H9 (cell line): ENCODE data around the gene DTNB. TPM values are rescaled to one million over a fixed set of nuclear protein-coding genes. Genes with fewer than 3 reads are reported as not detected.

ENCODE experiments used
- DNase-seq: peaks from one replicate; pipeline ENCODE4 v3.0.0-alpha.2; 2017
- H2AFZ ChIP-seq: one replicate; pipeline ENCODE4 v1.6.1; 2013; ENCODE audit warnings: mild to moderate bottlenecking, low read length, control low read depth, moderate library complexity
- H2AK5ac ChIP-seq: 2 replicates; pipeline ENCODE4 v1.6.1; 2013; ENCODE audit warnings: low read length, control low read depth, mixed read lengths; ENCODE audit not compliant: insufficient read length
- H2BK120ac ChIP-seq: one replicate; pipeline ENCODE4 v1.6.1; 2013; ENCODE audit warnings: low read depth, mild to moderate bottlenecking, low read length, control low read depth, inconsistent platforms; ENCODE audit not compliant: poor library complexity, severe bottlenecking
- H2BK12ac ChIP-seq: 2 replicates; pipeline ENCODE4 v1.6.1; 2013; ENCODE audit warnings: low read length, control low read depth, mixed read lengths, low read depth; ENCODE audit not compliant: insufficient read length
- H2BK15ac ChIP-seq: 2 replicates; pipeline ENCODE4 v1.6.1; 2013; ENCODE audit warnings: low read depth, low read length, control low read depth
- H2BK20ac ChIP-seq: one replicate; pipeline ENCODE4 v1.6.1; 2013; ENCODE audit warnings: low read depth, mild to moderate bottlenecking, low read length, control low read depth, inconsistent platforms; ENCODE audit not compliant: poor library complexity, severe bottlenecking
- H2BK5ac ChIP-seq: 2 replicates; pipeline ENCODE4 v1.6.1; 2013; ENCODE audit warnings: low read length, control low read depth, mixed read lengths; ENCODE audit not compliant: insufficient read length
- H3K14ac ChIP-seq: 2 replicates; pipeline ENCODE4 v1.6.1; 2013; ENCODE audit warnings: low read length, control low read depth; ENCODE audit not compliant: insufficient read depth
- H3K18ac ChIP-seq: 2 replicates; pipeline ENCODE4 v1.6.1; 2013; ENCODE audit warnings: low read depth, mild to moderate bottlenecking, mixed read lengths, low read length, control low read depth; ENCODE audit not compliant: insufficient read length
- H3K23ac ChIP-seq: 2 replicates; pipeline ENCODE4 v1.6.1; 2013; ENCODE audit warnings: low read length, control low read depth, mixed read lengths, low read depth; ENCODE audit not compliant: insufficient read length
- H3K23me2 ChIP-seq: 2 replicates; pipeline ENCODE4 v1.6.1; 2013; ENCODE audit warnings: low read depth, mild to moderate bottlenecking, mixed read lengths, low read length, control low read depth; ENCODE audit not compliant: insufficient read length, poor library complexity, severe bottlenecking
- H3K27ac ChIP-seq: 2 replicates; pipeline ENCODE4 v1.5.1; 2013; ENCODE audit warnings: low read length, control low read depth, mixed read lengths, low read depth; ENCODE audit not compliant: insufficient read length
- H3K27me3 ChIP-seq: 2 replicates; pipeline ENCODE4 v1.6.1; 2013; ENCODE audit warnings: low read length, control low read depth, inconsistent platforms; ENCODE audit not compliant: insufficient read depth
- H3K4ac ChIP-seq: 2 replicates; pipeline ENCODE4 v1.6.1; 2013; ENCODE audit warnings: low read depth, mild to moderate bottlenecking, control low read depth, inconsistent platforms, low read length, moderate library complexity
- H3K4me1 ChIP-seq: 2 replicates; pipeline ENCODE4 v1.6.1; 2013; ENCODE audit warnings: low read length, control low read depth, inconsistent platforms; ENCODE audit not compliant: insufficient read depth
- H3K4me2 ChIP-seq: 2 replicates; pipeline ENCODE4 v1.6.1; 2013; ENCODE audit warnings: low read length, control low read depth, mixed read lengths; ENCODE audit not compliant: insufficient read length, insufficient read depth
- H3K56ac ChIP-seq: 2 replicates; pipeline ENCODE4 v1.6.1; 2013; ENCODE audit warnings: low read depth, mild to moderate bottlenecking, mixed read lengths, low read length, control low read depth; ENCODE audit not compliant: insufficient read length
- H3K79me1 ChIP-seq: 2 replicates; pipeline ENCODE4 v1.6.1; 2013; ENCODE audit warnings: low read depth, mild to moderate bottlenecking, moderate library complexity, low read length, control low read depth, inconsistent platforms; ENCODE audit not compliant: insufficient read depth, poor library complexity, severe bottlenecking
- H3K79me2 ChIP-seq: 2 replicates; pipeline ENCODE4 v1.6.1; 2013; ENCODE audit warnings: low read length, control low read depth, inconsistent platforms; ENCODE audit not compliant: insufficient read depth
- H3K9ac ChIP-seq: 2 replicates; pipeline ENCODE4 v1.6.1; 2013; ENCODE audit warnings: low read length, control low read depth, mixed read lengths; ENCODE audit not compliant: insufficient read length; ENCODE audit errors: extremely low read depth
- H3K9me3 ChIP-seq: one replicate; pipeline ENCODE4 v1.6.1; 2013; ENCODE audit warnings: low read depth, low read length, inconsistent platforms; ENCODE audit not compliant: control insufficient read depth
- H3T11ph ChIP-seq: one replicate; pipeline ENCODE4 v1.6.1; 2013; ENCODE audit warnings: mild to moderate bottlenecking, low read length, control low read depth, inconsistent platforms
- H4K20me1 ChIP-seq: one replicate; pipeline ENCODE4 v1.6.1; 2013; ENCODE audit not compliant: control insufficient read depth, insufficient read length, insufficient read depth
- H4K5ac ChIP-seq: 2 replicates; pipeline ENCODE4 v1.6.1; 2013; ENCODE audit warnings: low read depth, mild to moderate bottlenecking, mixed read lengths, low read length, control low read depth; ENCODE audit not compliant: insufficient read length
- H4K8ac ChIP-seq: replicated peaks from 2 replicates; pipeline ENCODE4 v1.6.1; 2013; ENCODE audit warnings: low read length, control low read depth, mixed read lengths, low read depth; ENCODE audit not compliant: insufficient read length
- H4K91ac ChIP-seq: 2 replicates; pipeline ENCODE4 v1.6.1; 2013; ENCODE audit warnings: low read depth, mild to moderate bottlenecking, moderate library complexity, mixed read lengths, low read length, control low read depth; ENCODE audit not compliant: insufficient read length
- H3K27ac Mint-ChIP-seq, 3 experiments: 2 replicates in 2 of 3; 3 replicates in 1 of 3; pipeline ENCODE4 v1.8.0; 2020 to 2021; ENCODE audit warnings: mixed read lengths in 3 of 3, mild to moderate bottlenecking in 1 of 3, moderate library complexity in 1 of 3
- H3K27me3 Mint-ChIP-seq: 2 replicates; pipeline ENCODE4 v1.8.0; 2021; ENCODE audit warnings: low read depth, mild to moderate bottlenecking, moderate library complexity, mixed read lengths
- H3K36me3 Mint-ChIP-seq, 3 experiments: 2 replicates in 2 of 3; 3 replicates in 1 of 3; pipeline ENCODE4 v1.8.0; 2020 to 2021; ENCODE audit warnings: low read depth in 3 of 3, mixed read lengths in 3 of 3; ENCODE audit not compliant: insufficient read depth in 1 of 3
- H3K4me1 Mint-ChIP-seq, 2 experiments: 2 replicates each; pipeline ENCODE4 v1.8.0; 2020; ENCODE audit warnings: mixed read lengths in 2 of 2
- H3K4me3 Mint-ChIP-seq, 2 experiments: 2 replicates in 1 of 2; 3 replicates in 1 of 2; pipeline ENCODE4 v1.8.0; 2020 to 2021; ENCODE audit warnings: mild to moderate bottlenecking in 2 of 2, mixed read lengths in 2 of 2, moderate library complexity in 1 of 2
- H3K9me3 Mint-ChIP-seq, 2 experiments: 2 replicates in 1 of 2; 3 replicates in 1 of 2; pipeline ENCODE4 v1.8.0; 2020; ENCODE audit warnings: mild to moderate bottlenecking in 2 of 2, mixed read lengths in 2 of 2, moderate library complexity in 1 of 2
- WGBS: extraction: QIAGEN DNeasy Blood & Tissue Kit; methylation state at CpG from one replicate; pipeline ENCODE4 v1.1.7; 2013; ENCODE audit warnings: missing lambda C conversion rate, low lambda C conversion rate, mixed read lengths; ENCODE audit not compliant: insufficient read length; ENCODE audit errors: extremely low coverage; 5-methylcytosine and 5-hydroxymethylcytosine counted together
- total RNA-seq: library from RNA; stranded (reverse); gene quantifications from 2 replicates; pipeline ENCODE4 v1.2.1, GENCODE V29; 2021
- TF ChIP-seq, protein P1 (sequence below): fragments of 200-600 bp; sonication (generic); conservative IDR thresholded peaks from 3 replicates; pipeline ENCODE4 v1.8.0; 2021; ENCODE audit warnings: antibody characterized with exemption, mild to moderate bottlenecking

The DTNB gene
- total RNA-seq, 1 experiment from 2014 or later = 26.7 TPM

DNA sequence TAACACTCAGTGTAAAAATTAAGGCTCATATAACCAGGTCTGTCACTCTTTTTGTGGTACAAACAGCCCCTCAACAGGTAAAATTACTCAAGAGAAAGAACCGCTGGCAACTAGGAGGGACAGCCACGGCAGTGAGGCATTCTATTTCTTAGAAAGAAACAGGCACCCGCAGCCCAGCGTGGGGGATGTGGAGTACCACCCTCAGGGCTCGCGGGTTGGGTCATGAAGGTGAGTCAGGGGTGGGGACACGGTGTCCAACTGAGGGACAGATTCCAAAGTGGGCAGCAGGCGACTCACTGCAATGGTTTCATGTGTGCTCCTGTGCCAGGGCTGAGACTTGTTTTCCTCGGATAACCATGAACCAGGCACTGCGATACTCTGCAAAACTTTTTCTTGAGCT is 129.4 kb downstream of the DTNB start:
- no peaks in the 10 kb centered on the region for H3K79me2 ChIP-seq
- H2BK15ac ChIP-seq = no peak overlapping the region
- H3K27me3 ChIP-seq = no peaks in the 10 kb centered on the region
- no peak overlapping the region for H2BK120ac ChIP-seq
- H2BK20ac ChIP-seq = no peak overlapping the region
- no peak overlapping the region for H4K8ac ChIP-seq
- H4K20me1 ChIP-seq = no peaks in the 10 kb centered on the region
- no peak overlapping the region for H4K5ac ChIP-seq
- H3K4me1 ChIP-seq = no peaks in the 10 kb centered on the region
- Mint-ChIP-seq H3K4me1 (peaks cover 3 to 4% of the 10 kb centered on the region in 2 experiments), H3K4me3 (no peak overlapping the region), H3K9me3 (no peaks in the 10 kb centered on the region), H3K27me3 (no peaks in the 10 kb centered on the region), H3K27ac (no peak overlapping the region; a peak in 2 of 7 replicates), H3K36me3 (no peaks in the 10 kb centered on the region)
- no peak overlapping the region for H3T11ph ChIP-seq
- no peak overlapping the region for H3K14ac ChIP-seq
- H2AFZ ChIP-seq = no peak overlapping the region
- no peak overlapping the region for H3K4me2 ChIP-seq
- no peak overlapping the region for H3K27ac ChIP-seq
- TF ChIP-seq, protein P1, sequence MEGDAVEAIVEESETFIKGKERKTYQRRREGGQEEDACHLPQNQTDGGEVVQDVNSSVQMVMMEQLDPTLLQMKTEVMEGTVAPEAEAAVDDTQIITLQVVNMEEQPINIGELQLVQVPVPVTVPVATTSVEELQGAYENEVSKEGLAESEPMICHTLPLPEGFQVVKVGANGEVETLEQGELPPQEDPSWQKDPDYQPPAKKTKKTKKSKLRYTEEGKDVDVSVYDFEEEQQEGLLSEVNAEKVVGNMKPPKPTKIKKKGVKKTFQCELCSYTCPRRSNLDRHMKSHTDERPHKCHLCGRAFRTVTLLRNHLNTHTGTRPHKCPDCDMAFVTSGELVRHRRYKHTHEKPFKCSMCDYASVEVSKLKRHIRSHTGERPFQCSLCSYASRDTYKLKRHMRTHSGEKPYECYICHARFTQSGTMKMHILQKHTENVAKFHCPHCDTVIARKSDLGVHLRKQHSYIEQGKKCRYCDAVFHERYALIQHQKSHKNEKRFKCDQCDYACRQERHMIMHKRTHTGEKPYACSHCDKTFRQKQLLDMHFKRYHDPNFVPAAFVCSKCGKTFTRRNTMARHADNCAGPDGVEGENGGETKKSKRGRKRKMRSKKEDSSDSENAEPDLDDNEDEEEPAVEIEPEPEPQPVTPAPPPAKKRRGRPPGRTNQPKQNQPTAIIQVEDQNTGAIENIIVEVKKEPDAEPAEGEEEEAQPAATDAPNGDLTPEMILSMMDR = no peak
- H3K4ac ChIP-seq = no peak overlapping the region
- H3K9ac ChIP-seq = no peak overlapping the region
- H3K23me2 ChIP-seq = no peaks in the 10 kb centered on the region
- H3K79me1 ChIP-seq = no peaks in the 10 kb centered on the region
- H2BK12ac ChIP-seq = no peak overlapping the region
- H4K91ac ChIP-seq = no peak overlapping the region
- no peak overlapping the region for H3K23ac ChIP-seq
- H3K9me3 ChIP-seq = no peaks in the 10 kb centered on the region
- DNase-seq = no peak
- H3K18ac ChIP-seq = no peak overlapping the region
- WGBS = no CpG with 5 or more reads among the region's 10 CpGs
- no peak overlapping the region for H3K56ac ChIP-seq
- no peak overlapping the region for H2BK5ac ChIP-seq
- H2AK5ac ChIP-seq = no peak overlapping the region
